ENCODE measurements around the gene IL18RAP. TPM values are rescaled to one million over a fixed set of nuclear protein-coding genes. Genes with fewer than 3 reads are reported as not detected.

IL18RAP gene
- total and polyA plus RNA-seq, 2 donors (not counting 3 experiments of a cell fraction or from before 2014, with no cell fraction given): 0.03 TPM; not detected in 1

GRCh38 chr2:102435741-102436140 lies 12.8 kb downstream of the IL18RAP start:
- no peak overlapping the region for H3K4me3 ChIP-seq (replicated peaks in 1 of 3; ENCODE audit: insufficient read depth in 1 of 3, low read depth in 1 of 3, low read length in 3 of 3)
- FAIRE-seq (no peak), DNase-seq (ENCODE audit: low read depth, low spot score) (no peak)
- no peaks in the 10 kb centered on the region for H3K9me1 ChIP-seq (replicated peaks; ENCODE audit: control insufficient read depth, extremely low read depth, insufficient read depth, low read length)
- H3K27ac ChIP-seq (ENCODE audit: insufficient read depth, low read depth, low read length): no peak overlapping the region
- peak overlapping the region; percentile 36 for H3K4me2 ChIP-seq (ENCODE audit: insufficient read depth, low read length)
- no peak overlapping the region for H2AFZ ChIP-seq (ENCODE audit: low read depth, low read length)
- BruUV-seq (replicated peaks): no TSS peak
- no peaks in the 10 kb centered on the region for H3K27me3 ChIP-seq (ENCODE audit: control insufficient read depth in 2 of 2, insufficient read depth in 2 of 2, low read length in 2 of 2)
- no peaks in the 10 kb centered on the region for H4K20me1 ChIP-seq (replicated peaks; ENCODE audit: control insufficient read depth, extremely low read depth, insufficient read depth, low read length)
- dilution Hi-C loops (cut with MboI; ENCODE audit: extremely low pct_ligation_motif_present, low sequenced_read_pairs) (no loop called here), intact Hi-C loops (cut with micrococcal nuclease) (no loop called here)
- POLR2A ChIA-PET: no interaction called here
- no peaks in the 10 kb centered on the region for H3K79me2 ChIP-seq (ENCODE audit: control insufficient read depth, insufficient read depth, low read length)
- no peaks in the 10 kb centered on the region for H3K36me3 ChIP-seq (ENCODE audit: control insufficient read depth in 2 of 2, extremely low read depth in 1 of 2, insufficient read depth in 2 of 2, low read length in 2 of 2)
- no peaks in the 10 kb centered on the region for H3K9me3 ChIP-seq (replicated peaks; ENCODE audit: control insufficient read depth, insufficient read depth, low read length)
- CTCF ChIA-PET: interaction anchor here (0.5 to 2.1 kb wide), 4 partner anchors 134 to 1110 kb away, joined by 3 to 6 read pairs (median 5); no protein-coding TSS in a partner anchor
- no peak overlapping the region for H3K9ac ChIP-seq (replicated peaks; ENCODE audit: extremely low read depth, insufficient read depth, low read length)
- TF ChIP-seq CTCF (IDR thresholded peaks at IDR 0.05; ENCODE audit: extremely low read depth in 1 of 2, insufficient read depth in 1 of 2, low read depth in 1 of 2, low read length in 2 of 2) (no peak), EZH2 (IDR thresholded peaks at IDR 0.05; ENCODE audit: borderline replicate concordance, low read depth, low read length, severe bottlenecking) (no peak), POLR2AphosphoS5 (IDR thresholded peaks at IDR 0.05; ENCODE audit: insufficient read depth, low read depth, low read length) (no peak), JUN (IDR thresholded peaks at IDR 0.05; ENCODE audit: borderline replicate concordance, insufficient read depth, insufficient read length, low read depth) (no peak), POLR2A (IDR thresholded peaks at IDR 0.05; ENCODE audit: low read depth, low read length) (no peak), FOS (IDR thresholded peaks at IDR 0.05; ENCODE audit: borderline replicate concordance, insufficient read depth, low read length) (no peak), GATA2 (IDR thresholded peaks at IDR 0.05; ENCODE audit: insufficient read depth, insufficient read length, low read depth, low read length) (no peak), MYC (IDR thresholded peaks at IDR 0.05; ENCODE audit: low read depth, low read length) (no peak), MAX (IDR thresholded peaks at IDR 0.05; ENCODE audit: insufficient read depth, insufficient read length) (no peak)
- H3K4me1 ChIP-seq (ENCODE audit: control insufficient read depth, extremely low read depth, insufficient read depth, low read length): peaks cover 7% of the 10 kb centered on the region

Measured in endothelial cell of umbilical vein (primary cell).